Adrenal gland (tissue), 5 donors: ENCODE data around the gene FNDC5.

Experiments used
- CTCF ChIP-seq, 6 experiments: fragments of 450-650 bp in 4 of 6; fragments of 200-600 bp in 2 of 6; sonication (generic) in 1 of 6; IDR thresholded peaks; 1 replicate in 5 of 6; 2 replicates in 1 of 6; pipeline versions ENCODE4 v1.5.1 to v1.8.0; 2016 to 2021; ENCODE audit warnings: antibody characterized with exemption in 6 of 6, mild to moderate bottlenecking in 2 of 6, moderate library complexity in 1 of 6
- POLR2A ChIP-seq, 2 donors: fragments of 450-650 bp; IDR thresholded peaks; one replicate each; pipeline ENCODE4 v1.6.1; 2017; ENCODE audit warnings: antibody characterized with exemption in 2 of 2, mild to moderate bottlenecking in 2 of 2, moderate library complexity in 1 of 2
- donor health status: DM: no; HTN: no; CAD: no.

GRCh38 chr1:32896451-32896850 is 25.7 kb upstream of the FNDC5 start:
- TF ChIP-seq POLR2A (IDR thresholded peaks at IDR 0.05) (no peak), CTCF (IDR thresholded peaks at IDR 0.05) (no peak)
